A549 (cell line): ENCODE measurements around the gene MON2.

Experiments used
- CEBPB ChIP-seq, 2 experiments: fragments of >200 bp in 1 of 2; sonication (Bioruptor Twin) in 1 of 2; formaldehyde crosslinking in 1 of 2; IDR thresholded peaks; 2 replicates each; pipeline ENCODE4 v1.6.1; 2012 to 2016
- CTCF ChIP-seq: fragments of >200 bp; sonication (Bioruptor Twin); formaldehyde crosslinking; IDR thresholded peaks from 3 replicates; pipeline ENCODE4 v1.5.1; 2016
- ELK1 ChIP-seq: fragments of 150-350 bp; IDR thresholded peaks from 2 replicates; pipeline ENCODE4 v1.6.1; 2014; ENCODE audit warnings: low read depth, mild to moderate bottlenecking, low read length
- FOSL2 ChIP-seq, 2 experiments: fragments of 450-650 bp in 1 of 2; fragments of >200 bp in 1 of 2; sonication (Bioruptor Twin) in 1 of 2; formaldehyde crosslinking; IDR thresholded peaks; 2 replicates each; pipeline versions ENCODE4 v1.5.0 to v1.6.1; 2016 to 2020; ENCODE audit warnings: mild to moderate bottlenecking in 1 of 2, moderate library complexity in 1 of 2
- FOXS1 ChIP-seq: fragments of 250-450 bp; sonication (Bioruptor Pico); IDR thresholded peaks from 2 replicates; pipeline ENCODE4 v1.5.0; 2020; ENCODE audit warnings: mild to moderate bottlenecking, moderate library complexity
- MAX ChIP-seq: IDR thresholded peaks from 2 replicates; pipeline ENCODE4 v1.6.1; 2012
- PHF8 ChIP-seq: fragments of 200-600 bp; sonication (generic); IDR thresholded peaks from 2 replicates; pipeline ENCODE4 v1.6.1; 2016; ENCODE audit warnings: low read depth, mild to moderate bottlenecking, antibody characterized with exemption, moderate library complexity, borderline replicate concordance
- POLR2A ChIP-seq: IDR thresholded peaks from 2 replicates; pipeline ENCODE4 v1.6.1; 2012; ENCODE audit warnings: mild to moderate bottlenecking, low read length
- POLR2AphosphoS2 ChIP-seq: conservative IDR thresholded peaks from 2 replicates; pipeline ENCODE4 v1.6.1; 2012; ENCODE audit warnings: low read length, improper control_type of control experiment, inconsistent platforms
- RCOR1 ChIP-seq: fragments of 150-350 bp; IDR thresholded peaks from 2 replicates; pipeline ENCODE4 v1.6.1; 2014; ENCODE audit warnings: antibody characterized with exemption, low read length, low read depth

- no peak for TF ChIP-seq CTCF
- no peak for TF ChIP-seq POLR2AphosphoS2
- TF ChIP-seq RCOR1 = no peak
- no peak for TF ChIP-seq MAX
- no peak for TF ChIP-seq PHF8
- TF ChIP-seq CEBPB (IDR thresholded peaks at IDR 0.05) = no peak
- no peak for TF ChIP-seq FOXS1
- no peak for TF ChIP-seq POLR2A
- TF ChIP-seq ELK1 = no peak
- TF ChIP-seq FOSL2 (IDR thresholded peaks at IDR 0.05) = no peak
- TF ChIP-seq FOSL2 (CRISPR knock-in tag; IDR thresholded peaks at IDR 0.05) = no peak
Measured at GRCh38 chr12:62537551-62537950, 70.9 kb downstream of the MON2 start.
